Measurements from ENCODE around the gene BCL2L13.

The BCL2L13 gene

GRCh38 chr22:17779286-17780115 lies 140.9 kb downstream of the BCL2L13 start:
- no peak for DNase-seq (ENCODE audit: low read depth)

- DNase-seq (ENCODE audit: low read depth) = no peak
Observed at GRCh38 chr22:17780116-17780740, 141.7 kb downstream of the BCL2L13 start.
